HG03460 (cell line): ENCODE measurements around the gene ALOX15.
A peak's percentile ranks its signal among the peaks of the same experiment; 100 is the strongest.
"Not testable (repeated sequence)": the region's sequence is repeated elsewhere in the genome, so short reads cannot be mapped to it uniquely, and the experiment has no call there.

ENCODE experiments used
- ATAC-seq: cut with Tn5 transposase; IDR thresholded peaks from one replicate; pipeline ENCODE4 v1.9.1; 2021; ENCODE audit not compliant: unreplicated experiment

Gene ALOX15

DNA sequence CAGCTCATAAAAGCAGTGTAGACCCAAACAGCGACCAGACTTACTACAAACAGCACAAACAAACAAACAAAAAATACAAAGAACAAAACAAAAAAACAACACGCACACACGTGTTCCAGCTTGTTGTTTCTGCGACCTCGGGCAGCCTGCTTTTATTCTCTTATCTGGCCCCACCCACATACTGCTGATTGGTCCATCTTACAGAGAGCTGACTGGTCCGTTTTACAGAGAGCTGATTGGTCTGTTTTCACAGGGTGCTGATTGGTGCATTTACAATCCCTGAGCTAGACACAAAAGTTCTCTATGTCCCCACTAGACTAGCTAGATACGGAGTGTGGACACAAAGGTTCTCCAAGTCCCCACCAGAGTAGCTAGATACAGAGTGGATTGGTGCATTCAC lies 14.5 kb upstream of the ALOX15 start:
- not testable (repeated sequence) for ATAC-seq

DNA sequence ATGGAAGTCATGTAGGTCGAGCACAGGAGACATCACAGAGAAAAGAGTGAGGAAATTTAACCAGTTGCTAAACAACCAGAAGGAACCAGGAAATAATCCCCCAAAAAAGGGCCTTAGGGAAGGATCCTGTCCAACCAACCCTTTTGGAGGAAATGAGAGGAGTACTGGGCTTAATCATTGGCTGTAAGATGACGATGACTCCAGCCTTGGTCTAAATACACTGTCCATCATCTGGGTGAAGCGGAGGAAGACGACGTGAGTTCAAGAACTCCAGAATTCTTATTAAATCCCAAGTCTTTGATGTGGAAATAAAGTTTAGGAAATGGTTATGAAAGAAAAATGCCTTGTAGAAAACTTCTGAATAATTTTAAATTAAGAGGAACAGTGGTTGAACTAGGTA lies 11.5 kb upstream of the ALOX15 start:
- ATAC-seq, result no peak

DNA sequence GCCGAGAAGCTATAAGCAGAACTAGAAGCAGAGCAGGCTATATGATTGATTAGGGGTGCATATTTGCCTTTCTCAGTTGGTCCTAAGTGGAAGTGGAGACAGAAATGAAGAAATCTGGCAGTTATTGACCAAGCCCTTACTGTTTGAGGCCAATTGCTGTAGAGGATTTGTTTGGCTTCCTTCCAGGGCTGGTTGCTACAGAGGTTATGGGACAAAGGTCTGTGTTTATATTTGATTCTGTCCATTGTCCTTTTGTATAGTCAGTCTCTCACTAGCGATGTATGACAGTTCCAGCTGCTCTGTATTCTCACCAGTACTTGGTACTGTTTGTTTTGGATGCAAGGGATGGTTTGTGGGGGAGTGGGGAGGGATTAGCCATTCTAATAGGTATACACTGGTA lies 7.3 kb upstream of the ALOX15 start:
- ATAC-seq, result no peak

DNA sequence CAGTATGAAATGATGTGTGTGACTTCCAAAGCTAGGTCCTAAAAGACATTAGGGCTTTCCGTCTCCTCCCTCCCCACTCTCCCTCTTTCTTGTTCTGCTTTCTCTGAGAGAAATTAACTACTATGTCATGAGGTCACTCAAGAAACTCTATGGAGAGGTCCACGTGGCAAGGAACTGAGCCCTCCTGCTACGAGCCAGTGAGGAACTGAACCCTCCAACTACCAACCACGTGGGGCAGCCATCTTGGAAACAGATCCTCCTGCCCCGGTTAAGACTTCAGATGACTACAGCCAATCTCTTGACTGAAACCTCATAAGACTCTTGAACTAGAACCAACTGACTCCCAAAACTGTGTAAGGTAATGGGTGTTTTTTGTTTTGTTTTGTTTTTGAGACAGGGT lies 4.2 kb upstream of the ALOX15 start:
- ATAC-seq, result no peak

DNA sequence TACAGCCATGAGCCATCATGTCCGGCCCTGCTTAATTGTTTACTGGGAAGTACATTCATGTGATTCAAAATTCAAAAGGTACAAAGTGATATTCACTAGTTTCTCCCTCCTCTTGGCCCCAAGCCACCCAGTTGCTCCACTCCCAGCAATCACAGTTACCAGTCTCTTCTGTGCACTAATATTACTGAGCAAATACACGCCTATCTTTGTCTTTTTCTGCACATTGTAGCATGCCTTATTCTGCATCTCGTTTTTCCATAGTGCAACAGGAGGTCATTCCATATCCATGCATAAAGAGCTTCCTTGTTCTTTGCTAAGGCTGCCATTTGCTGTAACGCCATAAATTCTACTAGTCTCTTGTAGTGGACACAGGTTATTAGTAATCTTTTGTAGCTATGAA lies 2.2 kb upstream of the ALOX15 start:
- ATAC-seq, result no peak

DNA sequence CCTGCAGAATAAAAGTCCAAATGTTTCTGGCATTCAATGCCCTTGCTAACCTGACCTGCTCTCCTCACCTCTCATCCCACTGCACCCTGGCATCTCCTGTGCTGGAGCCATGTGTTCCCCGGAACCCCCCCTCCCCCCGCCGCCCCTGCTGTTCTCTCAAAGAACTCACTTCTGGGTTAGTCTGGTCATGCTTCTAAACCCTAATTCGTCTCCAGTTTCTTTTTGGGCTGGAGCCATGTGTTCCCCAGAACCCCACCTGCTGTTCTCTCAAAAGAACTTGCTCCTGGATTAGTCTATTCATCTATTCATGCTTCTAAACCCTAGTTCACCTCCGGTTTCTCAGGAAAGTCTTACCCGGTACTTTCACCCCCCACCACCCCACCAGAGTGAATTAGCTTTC lies 808 bp upstream of the ALOX15 start:
- no peak for ATAC-seq

DNA sequence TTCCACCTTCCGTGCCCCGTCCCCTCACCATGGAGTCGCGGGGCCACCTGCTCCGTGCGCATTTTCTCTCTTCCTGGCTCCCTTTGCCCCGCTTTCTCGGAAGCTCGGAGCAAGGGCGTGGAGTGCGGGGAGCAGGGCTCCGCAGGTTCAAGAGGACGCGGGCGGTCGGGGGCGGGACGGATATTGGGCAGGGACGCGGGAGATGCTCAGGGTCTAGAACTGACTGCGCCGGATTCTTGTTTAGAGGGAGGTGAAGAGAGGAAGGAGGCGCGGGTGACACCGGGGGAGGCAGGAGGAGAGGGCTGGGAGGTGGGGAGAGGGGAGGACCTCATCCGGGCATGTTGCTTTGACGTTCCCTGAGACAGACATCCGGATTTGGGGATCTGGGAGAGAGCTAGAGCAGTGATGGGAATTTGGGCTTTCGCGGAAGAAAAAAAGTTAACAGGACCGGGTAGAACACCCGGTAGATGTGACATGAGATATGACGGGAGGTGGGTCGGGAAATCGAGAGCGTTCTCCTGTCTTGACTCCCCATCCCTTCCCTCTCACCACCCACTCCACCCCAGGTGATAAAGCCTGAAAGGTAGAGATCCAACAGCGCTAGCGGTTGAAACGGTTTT lies 799 bp downstream of the ALOX15 start:
- ATAC-seq, result not testable (repeated sequence)

DNA sequence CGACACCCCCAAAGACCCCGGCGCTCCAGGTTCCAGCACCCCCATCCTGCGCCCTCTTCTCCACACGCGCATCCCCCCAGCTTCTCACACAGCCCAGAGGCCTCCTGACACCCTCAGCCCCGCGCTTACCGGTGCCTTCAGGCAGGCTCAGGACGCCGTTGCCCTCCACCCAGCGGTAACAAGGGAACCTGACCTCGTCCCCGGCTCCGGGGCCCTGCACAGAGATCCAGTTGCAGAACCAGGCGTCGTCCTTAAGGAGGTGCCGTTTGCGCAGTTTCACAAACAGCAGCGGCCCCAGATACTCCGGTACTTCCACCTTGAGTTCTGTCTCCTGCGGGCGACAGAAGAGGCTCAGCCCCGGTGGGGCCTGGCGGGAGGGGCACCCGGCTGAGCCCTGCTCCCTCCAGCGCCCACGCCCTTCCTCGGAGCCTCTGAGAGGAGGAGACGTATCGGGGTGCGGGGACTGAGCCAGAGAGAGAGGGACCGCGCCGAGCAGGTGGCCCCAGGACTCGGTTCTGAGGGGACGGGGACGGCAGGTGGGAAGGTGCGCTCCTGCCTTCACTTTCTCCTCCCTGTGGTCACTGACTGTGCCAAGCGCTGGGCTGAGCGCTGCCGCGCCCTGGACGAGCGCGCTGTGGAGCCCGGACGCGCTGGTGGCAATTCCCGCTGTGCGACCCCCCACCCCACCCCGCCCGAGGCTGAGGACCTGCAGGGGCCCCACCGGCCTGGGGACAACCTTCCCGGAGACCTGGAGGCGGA lies 2.0 kb downstream of the ALOX15 start:
- not testable (repeated sequence) for ATAC-seq

DNA sequence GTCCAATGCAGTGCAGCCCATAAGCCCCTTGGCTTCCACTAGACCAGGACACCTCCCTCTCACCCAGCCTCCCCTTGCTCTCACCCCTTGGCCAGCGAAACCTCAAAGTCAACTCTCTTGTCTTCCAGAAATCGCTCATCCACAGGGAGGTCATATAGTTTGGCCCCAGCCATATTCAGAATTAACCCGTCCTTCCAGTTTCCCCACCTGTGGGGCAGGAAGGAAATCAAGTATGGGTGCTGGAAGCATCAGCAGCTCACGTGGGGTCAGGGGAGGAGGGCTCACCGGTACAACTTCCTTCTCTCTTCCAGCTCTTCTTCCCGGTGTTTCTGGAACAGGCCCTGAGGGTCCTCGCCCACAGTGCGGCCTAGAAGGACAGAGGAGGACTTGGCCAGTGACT lies 2.7 kb downstream of the ALOX15 start:
- not testable (repeated sequence) for ATAC-seq

DNA sequence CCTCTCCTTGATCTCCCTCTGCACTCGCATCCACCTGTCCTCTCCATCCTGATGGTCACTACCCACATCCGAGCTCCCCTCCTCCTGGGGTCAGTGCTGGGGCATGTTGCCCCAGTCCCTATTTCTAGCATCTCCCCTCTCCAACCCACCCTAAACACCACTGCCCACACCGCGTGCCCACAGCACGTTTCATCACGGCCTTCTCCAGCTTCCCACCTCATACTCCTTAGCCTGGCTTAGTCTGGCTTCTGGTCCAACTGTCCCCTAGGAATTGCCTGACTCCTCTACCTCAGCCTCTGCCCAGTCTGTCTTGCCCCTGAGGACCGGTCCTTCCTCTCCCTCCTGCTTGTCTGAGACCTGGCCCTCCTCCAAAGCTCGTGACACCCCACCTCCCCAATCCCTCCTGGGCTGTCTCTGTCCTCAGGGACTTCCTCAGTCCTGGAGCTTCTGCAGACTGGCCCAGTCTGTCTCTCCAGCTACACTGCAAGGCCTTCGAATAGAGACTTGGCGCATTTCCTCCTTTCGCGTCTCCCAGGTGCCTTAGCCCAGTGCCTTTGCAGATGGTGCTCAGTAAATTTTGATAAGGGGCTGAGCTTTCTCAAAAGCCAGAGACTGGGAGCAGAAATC lies 4.9 kb downstream of the ALOX15 start:
- ATAC-seq, result no peak

DNA sequence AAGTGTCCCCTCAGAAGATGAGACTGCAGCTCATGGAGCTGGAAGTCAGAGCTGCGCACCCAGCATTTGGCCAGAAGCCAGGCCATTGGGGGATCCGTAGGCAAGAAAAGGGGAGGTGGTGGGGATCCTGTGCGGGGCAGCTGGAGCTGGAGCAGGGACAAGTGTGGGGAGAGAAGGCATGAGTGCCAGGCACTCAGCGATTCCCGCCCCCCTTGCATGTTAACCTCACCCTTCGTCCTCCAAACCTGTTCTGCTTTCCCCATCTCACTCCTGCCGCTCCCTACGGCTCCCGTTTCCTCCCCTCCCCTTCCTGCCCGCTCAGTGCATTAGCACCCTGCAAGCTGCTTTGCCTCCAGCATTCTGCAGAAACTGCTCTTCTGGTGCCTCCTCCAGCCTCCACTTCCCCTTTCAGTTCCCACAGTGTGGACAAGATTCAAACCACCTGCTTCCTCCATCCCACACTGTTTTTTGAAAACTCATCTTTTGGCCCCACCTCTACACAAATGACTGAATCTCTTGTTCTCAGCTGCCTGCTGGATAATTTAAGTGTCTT lies 5.6 kb downstream of the ALOX15 start:
- peak; percentile 62 for ATAC-seq

DNA sequence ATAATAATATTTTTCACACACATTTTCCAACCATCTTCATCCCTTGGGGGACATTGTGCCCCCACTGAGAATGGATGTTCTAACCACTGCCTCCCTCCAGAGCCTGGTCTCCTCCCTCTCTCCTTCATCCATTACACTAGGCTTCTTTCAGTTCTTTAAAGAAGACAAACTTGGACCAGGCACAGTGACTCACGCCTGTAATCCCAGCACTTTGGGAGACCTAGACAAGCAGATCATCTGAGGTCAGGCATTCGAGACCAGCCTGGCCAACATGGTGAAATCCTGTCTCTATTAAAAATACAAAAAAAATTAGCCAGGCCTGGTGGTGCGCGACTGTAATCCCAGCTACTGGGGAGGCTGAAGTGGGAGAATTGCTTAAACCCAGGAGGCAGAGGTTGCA lies 6.5 kb downstream of the ALOX15 start:
- ATAC-seq, result no peak

DNA sequence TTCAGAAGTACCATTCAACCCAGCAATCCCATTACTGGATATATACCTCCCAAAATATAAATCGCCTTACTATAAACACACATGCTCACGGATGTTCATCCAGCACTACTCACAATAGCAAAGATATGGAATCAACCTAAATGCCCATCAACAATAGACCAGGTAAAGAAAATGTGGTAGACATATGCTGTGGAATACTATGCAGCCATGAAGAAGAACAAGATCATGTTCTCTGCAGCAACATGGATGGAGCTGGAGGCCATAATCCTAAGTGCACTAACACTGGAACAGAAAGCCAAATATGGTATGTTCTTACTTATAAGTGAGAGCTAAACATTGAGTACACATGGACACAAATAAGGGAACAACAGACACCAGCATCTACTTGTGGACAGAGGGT lies 7.8 kb downstream of the ALOX15 start:
- ATAC-seq, result no peak

DNA sequence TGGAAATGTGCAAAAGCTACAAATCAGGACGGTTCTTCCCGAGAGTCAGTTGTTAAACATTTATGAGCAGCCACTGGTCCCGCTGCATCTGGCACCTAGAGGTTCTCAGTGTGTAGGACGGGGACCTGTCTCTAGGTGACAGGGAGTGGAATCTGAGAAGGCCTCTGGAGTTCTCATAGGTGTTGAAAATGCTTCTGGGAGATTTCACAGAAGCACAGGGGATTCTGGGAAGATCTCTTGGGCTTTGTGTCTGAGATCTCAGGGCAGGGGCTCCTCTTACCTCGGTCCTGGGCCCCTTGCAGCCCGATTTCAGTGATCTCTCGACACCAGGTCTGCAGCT lies 8.9 kb downstream of the ALOX15 start:
- ATAC-seq, result no peak

DNA sequence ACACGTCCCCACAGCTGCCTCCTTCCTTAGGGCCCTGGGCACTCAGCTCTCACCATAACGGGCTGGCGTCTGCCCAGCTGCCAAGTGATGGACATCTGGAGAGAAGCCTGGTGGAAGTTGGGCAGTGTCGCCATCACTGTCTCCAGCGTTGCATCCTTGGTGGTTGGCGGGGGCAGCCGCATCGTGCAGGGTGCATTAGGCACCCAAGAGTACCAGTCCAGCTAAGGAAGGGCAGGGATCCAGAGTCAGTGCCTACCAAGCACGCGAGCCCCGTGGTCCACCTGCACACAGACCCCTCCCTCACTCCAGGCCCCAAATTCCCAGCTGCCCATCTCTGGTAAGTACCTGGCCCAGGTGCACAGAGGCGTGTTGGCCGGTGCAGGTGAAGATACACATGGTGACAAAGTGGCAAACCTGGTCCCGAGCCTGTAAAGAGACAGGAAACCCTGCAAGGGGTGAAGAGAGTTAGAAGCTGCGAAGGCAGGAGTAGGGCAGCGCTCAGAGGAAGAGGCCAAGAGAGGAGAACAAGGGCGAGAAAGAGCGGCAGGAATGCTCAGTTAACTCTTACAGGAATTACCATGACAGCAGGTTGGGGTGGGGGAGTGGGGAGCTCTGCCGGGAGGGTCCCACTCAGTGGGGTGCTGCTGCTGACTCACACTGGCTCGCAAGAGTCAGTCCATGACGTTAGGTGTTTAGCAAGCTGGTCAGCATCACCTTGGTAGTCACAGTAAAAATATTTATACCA lies 9.5 kb downstream of the ALOX15 start:
- no peak for ATAC-seq

DNA sequence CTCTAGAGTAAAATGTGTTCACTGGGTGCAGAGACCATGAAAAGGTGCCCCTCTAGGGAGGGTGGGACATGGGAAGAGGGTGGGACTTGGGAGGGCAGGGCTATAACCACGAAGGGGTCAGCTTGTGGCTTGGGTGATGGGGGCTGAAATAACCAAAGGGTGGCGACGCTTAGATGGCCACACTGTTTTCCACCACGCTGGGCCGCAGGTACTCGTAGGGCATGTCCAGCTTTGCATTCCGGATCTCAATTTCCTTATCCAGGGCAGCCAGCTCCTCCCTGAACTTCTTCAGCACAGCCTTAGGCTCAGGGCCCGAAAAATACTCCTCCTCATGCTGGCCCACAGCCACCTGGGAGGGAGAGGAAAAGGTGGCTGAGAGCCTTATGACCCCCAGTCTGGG lies 10.0 kb downstream of the ALOX15 start:
- ATAC-seq, result no peak

DNA sequence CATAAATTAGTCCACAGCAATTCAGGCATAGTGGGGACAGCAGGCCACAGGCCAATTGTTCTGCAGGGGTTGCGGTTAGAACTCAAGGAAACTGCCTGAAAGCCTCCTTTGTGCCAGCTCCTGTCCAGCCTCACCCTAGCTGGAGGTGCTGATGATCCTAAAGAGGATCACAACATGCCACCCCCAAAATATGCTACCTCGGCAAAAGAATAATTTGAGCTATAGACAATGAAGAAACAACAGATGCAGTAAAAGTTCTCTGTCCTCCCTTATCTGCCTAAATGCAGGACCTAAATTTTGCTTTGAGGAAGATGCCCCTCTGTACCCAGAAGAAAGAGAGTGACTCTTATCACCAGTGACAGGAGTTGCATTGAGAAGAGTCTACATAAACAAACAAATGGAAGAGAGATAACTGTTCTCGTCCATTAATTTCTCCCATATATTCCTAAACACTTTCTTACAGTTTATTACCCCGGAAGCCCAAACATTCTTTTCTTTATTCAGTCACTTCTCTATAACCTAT lies 14.7 kb downstream of the ALOX15 start:
- ATAC-seq, result no peak

DNA sequence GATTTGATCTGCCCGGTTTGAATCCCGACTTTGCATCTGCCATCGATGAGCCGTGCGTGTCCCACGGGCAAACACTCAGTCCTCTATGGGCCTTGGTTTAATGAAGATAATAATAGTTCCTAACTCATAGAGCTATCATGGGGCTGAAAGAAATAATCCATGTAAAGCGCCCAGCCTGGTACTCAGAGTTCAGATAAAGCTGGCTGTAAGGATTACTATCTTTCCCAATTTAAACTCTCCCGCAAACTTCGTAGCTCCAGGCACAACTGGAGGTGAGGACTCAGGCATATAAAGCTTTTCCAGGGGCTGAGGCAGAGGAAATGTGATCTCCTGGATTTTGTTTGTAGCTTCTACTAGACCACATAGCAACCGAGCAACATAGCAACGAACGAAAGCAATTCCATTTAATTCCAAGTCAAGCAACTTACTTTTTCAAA lies 16.3 kb downstream of the ALOX15 start:
- ATAC-seq, result no peak

DNA sequence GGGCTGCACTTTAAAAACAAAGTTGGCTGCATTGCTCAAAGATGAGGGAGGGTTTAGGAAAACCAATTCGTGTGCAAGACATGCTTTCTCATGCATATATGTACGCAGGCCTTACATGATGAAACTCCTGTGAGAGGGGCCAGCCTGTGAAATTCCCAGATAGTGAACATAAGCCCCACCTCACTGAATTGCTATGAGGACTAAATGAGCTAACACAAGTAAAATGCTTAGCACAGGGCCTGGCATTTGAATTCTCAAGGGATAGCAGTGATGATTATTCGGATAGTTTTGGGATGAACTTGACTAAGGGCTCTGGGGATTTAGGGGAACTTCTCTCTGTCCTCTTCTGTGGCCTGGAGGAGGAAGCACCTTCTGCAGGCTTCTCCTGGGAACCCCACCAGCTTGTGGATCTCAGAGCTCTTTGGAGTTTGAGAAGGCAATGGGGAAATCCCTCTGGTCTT lies 17.0 kb downstream of the ALOX15 start:
- ATAC-seq, result not testable (repeated sequence)

DNA sequence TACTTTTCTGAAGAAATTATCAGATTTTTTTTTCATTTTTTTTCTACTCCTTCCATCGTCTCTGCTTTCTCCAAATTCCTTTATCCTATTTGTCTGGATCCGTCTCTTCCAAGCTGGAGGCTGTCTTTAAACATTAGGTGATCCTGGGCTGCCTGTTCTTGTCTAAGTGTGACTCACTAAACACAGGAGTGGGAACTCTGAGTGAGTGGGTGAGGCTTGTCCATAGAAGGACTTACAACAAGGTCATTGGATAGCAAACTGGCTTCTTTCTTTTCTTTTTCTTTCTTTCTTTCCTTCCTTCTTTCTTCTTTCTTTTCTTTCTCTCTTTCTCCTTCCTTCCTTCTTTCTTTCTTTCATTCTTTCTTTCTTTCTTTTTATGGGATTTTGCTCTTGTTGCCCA lies 18.2 kb downstream of the ALOX15 start:
- ATAC-seq, result no peak

DNA sequence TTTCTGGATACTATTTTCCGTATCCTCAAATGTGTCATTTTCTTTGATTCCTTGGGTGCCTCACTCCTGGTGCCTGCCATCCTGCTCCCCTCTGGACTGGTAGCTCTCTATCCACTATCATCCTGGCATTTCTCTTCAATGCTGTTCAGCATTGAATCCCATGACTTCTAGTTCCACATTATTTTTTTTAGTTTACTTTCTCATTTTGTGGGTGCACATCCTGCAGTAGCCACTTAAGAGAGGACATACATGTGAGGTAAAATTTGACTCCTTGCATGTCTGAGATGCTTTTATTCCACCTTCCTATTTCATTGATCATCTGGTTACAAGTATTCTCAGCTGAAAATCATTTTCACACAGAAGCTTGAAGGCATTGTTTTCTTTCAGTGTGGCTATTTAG lies 19.1 kb downstream of the ALOX15 start:
- no peak for ATAC-seq
